Measurements from ENCODE around the gene GOLGA6L9. TPM values are rescaled to one million over a fixed set of nuclear protein-coding genes. Genes with fewer than 3 reads are reported as not detected.
"Not testable (repeated sequence)": the region's sequence is repeated elsewhere in the genome, so short reads cannot be mapped to it uniquely, and the experiment has no call there.

The GOLGA6L9 gene, protein sequence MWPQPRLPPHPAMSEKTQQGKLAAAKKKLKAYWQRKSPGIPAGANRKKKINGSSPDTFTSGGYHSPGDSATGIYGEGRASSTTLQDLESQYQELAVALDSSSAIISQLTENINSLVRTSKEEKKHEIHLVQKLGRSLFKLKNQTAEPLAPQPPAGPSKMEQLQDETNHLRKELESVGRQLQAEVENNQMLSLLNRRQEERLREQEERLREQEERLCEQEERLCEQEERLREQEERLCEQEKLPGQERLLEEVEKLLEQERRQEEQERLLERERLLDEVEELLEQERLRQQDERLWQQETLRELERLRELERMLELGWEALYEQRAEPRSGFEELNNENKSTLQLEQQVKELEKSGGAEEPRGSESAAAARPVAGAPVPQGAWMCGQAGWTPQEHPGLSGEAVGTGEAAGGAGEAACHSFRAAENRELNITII
- total RNA-seq, result 1.8 TPM
- long read RNA-seq, full-length matches to known transcripts, result 1 of 7 reads
- long read RNA-seq, partial matches to known transcripts, result 3 of 7 reads
- long read RNA-seq, other reads (novel, unspliced or antisense), result 3 of 7 reads

DNA sequence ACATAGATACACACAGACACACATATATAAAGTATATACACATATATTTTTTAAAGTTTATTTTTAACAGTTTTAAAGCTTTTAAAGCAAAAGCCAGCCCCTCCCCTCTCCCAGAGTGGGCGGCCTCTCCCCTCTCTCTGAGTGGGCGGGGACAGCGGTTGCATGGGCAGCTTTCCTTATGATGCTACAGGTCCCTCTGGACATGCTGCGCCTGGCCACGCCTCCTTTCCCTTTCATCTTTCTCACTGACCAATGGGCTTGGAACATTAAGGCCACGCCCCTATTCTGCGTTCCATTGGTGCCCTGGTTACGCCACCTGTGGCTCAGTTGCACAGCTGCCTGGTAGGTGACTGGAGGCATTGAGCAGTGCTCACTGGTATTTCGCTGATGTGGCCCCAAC lies at the start of gene GOLGA6L9:
Gene GOLGA6L9, plus strand, starts transcription at position 124 of the 400 bp plus-strand sequence. Its CDS starts 264 bp downstream, at position 388.
- DNase-seq (ENCODE audit: low spot score); intact Hi-C loops (cut with DNase I): not testable (repeated sequence)

DNA sequence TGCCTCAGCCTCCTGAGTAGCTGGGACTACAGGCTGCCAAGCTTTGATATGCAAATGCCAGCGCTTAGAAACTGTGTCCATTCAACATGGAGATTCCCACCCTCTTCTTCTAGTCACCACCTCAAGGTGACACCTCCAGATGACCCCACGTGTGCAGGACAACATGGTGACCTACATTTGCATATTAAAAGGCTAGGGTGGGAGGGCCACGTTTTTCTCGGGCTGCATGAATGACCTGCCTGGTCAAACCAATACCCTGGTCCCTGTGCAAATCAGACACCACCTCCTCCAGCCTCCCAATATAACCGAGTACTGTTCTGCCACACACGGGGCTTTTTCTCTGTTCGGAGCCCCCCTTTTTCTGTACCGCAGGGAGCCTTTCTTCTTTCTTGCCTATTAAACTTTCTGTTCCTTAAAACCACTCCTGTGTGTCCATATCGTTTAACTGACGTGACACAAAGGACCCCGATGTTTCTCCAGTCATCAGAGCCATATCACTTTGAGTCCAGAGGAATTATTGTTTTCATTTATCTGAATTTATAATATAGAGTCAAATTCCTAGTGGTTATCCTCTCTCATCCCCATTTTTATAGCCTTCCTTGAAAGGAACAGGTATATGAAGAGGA lies 48.2 kb upstream of the GOLGA6L9 start:
- DNase-seq (ENCODE audit: low spot score); intact Hi-C loops (cut with DNase I): not testable (repeated sequence)

DNA sequence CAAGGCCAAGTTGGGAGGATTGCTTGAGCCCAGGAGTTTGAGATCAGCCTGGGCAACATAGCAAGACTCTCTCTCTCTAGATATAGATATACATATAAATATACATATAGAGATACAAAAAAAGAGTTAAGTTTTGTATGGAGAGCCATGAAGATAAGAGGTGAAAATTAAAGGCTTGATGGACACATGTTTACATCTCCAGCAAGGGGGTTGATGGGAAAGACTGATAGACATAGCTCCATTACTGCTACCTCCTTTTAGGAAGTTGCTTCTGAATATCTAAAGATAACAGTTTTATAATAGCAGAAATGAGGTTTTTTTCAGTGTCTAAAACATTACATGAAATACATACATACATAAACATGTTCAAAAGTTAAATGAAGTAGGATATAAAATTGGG lies 42.4 kb upstream of the GOLGA6L9 start:
- DNase-seq (ENCODE audit: low spot score); intact Hi-C loops (cut with DNase I): not testable (repeated sequence)

DNA sequence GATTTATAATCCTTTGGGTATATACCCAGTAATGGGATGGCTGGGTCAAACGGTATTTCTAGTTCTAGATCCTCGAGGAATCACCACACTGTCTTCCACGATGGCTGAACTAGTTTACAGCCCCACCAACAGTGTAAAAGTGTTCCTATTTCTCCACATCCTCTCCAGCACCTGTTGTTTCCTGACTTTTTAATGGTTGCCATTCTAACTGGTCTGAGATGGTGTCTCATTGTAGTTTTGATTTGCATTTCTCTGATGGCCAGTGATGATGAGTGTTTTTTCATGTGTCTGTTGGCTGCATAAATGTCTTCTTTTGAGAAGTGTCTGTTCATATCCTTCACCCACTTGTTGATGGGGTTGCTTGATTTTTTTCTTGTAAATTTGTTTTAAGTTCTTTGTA lies 39.5 kb upstream of the GOLGA6L9 start:
- DNase-seq (ENCODE audit: low spot score); intact Hi-C loops (cut with DNase I): not testable (repeated sequence)

DNA sequence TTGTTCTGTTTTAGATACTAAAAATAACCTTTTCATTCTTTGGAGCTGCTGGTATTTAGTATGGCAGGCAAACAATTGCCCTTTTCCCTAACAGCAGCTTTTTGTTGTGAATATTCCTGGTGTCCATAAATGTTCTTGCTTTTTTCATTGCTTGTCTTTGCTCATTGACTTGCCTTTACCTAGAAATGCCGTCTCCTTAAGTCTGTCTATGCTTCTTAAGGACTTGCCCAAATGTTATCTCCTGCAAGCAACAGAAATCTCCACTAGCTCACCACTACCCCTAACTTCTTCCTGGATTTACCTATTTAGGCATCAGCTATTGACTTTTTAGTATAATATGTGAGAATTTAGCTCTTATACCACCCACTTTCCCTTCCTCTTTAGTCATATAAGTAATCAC lies 37.5 kb upstream of the GOLGA6L9 start:
- intact Hi-C loops (cut with DNase I); DNase-seq (ENCODE audit: low spot score): not testable (repeated sequence)

DNA sequence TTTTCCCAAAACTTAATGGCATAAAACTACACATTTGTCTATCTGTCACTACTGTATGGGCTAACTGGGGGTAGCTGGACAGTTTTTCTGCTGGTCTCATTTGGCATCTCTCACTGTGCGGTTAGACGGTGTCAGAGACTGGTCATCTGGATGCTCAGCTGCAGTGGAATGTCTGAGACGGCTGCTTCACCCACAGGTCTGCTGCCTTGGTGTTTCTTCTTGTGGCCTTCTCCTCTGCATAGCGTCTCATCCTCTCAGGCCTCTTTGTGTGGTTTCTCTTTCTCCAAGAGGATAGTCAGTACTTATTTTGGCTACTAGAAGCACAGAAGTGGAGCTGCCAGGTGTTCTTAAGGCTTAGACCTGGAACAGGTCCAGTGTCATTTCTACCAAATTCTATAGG lies 35.9 kb upstream of the GOLGA6L9 start:
- intact Hi-C loops (cut with DNase I), result no loop called here
- DNase-seq (ENCODE audit: low spot score), result no peak

DNA sequence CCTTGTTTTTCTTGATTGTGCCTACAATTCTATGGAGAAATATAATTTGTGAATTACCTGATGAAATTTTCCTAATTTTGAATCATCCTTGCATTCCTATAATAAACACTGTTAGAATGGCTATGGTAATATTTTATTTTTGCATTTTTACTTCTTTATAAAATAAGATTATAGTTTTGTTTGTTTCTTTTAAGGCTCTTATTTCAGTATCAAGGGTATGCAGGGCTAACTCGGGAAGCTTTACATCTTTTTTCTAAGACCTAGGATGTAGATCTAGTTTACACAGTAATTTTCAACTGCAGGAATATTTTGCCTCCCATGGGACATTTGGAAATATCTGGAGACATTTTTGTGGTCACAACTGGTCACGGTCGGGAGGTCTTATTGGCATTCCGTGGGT lies 33.8 kb upstream of the GOLGA6L9 start:
- intact Hi-C loops (cut with DNase I); DNase-seq (ENCODE audit: low spot score): not testable (repeated sequence)

DNA sequence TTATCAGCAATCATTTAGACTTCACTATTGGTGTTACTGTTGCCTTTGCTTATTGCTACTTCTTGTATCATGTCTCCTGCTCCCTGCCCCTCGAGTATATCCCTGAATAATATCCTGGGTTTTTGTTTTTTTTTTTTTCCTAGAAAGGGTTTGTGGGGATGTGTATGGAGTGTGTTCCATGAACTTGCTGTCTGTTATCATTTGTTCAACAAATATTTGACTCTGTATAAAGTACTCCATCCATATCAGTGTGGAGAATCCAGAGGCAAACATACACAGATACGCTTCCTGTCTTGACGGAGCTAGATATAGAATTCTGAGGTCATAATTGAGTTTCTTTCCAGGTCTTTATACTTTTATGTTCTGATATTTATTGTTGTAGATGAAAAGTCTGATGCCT lies 31.8 kb upstream of the GOLGA6L9 start:
- no peak for DNase-seq (ENCODE audit: low spot score)
- intact Hi-C loops (cut with DNase I), result no loop called here

DNA sequence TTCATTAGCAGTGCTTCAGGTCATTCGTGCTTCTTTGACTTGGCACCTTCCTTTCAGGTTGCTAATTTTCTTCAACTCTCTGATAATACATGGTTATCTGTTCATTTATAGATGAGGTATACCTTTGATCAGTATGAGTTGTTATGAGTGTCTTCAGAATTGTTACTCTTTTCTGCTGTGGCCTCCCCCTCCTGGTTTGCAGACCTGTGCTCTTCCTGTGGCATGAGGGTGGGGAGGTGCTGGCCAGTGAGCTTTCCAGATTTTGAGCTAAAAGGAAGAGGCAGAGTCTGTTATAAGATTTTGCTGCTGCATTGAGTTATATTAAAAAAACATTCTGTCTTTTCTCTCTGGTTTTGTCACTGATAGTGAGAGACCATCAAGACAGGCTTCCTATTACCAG lies 30.8 kb upstream of the GOLGA6L9 start:
- intact Hi-C loops (cut with DNase I), result no loop called here
- DNase-seq (ENCODE audit: low spot score), result no peak

DNA sequence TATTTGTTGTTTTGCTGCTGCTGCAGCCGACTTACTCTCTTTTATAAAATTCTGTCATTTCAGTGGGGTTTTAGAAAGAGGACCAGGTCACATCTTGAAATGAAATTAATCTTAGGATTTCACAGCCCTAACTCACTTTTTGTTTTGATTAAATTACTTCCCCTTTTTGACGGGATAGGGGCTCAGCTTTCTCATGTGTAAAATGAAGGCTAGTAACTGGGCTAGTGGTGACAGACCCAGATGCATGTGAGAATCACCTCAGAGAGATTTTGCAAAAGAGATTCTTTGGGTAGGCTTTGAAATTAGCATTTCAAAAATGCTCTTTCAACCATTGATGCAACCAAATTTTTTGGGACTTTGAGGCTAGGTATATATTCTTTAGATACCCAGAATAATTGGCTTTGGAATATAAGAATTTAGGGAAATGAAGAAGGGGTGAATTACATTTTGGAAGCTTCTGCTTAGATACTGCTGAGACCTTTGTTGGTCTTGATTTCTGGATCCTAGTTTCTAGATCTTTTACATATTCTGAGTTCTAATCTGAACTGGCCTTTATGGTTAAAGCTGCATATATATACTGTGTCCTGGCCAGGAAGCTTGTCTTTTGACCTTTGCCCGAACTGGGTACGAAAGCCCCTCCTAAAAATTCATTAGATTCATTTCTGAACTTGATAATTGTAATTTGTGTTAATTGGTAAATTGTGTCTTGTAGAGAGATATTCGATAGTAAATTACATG lies 30.1 kb upstream of the GOLGA6L9 start:
- DNase-seq (ENCODE audit: low spot score); intact Hi-C loops (cut with DNase I): not testable (repeated sequence)

DNA sequence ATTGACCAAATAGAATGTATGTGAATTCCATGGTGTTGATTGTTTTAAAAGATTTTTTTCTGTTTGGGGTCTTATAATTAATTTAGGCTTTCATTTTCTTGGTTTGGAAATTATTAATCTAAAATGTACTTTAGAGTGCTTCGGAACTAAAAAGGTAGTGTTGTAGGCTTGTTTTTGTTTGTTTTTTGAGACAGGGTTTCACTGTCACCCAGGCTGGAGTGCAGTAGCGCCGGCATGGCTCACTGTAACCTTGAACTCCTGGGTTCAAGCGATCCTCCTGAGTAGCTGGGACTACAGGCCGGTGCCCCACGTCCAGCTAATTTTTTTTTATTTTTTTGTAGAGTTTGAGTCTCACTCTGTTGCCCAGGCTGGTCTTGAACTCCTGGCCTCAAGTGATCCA lies 27.7 kb upstream of the GOLGA6L9 start:
- DNase-seq (ENCODE audit: low spot score), result not testable (repeated sequence)

DNA sequence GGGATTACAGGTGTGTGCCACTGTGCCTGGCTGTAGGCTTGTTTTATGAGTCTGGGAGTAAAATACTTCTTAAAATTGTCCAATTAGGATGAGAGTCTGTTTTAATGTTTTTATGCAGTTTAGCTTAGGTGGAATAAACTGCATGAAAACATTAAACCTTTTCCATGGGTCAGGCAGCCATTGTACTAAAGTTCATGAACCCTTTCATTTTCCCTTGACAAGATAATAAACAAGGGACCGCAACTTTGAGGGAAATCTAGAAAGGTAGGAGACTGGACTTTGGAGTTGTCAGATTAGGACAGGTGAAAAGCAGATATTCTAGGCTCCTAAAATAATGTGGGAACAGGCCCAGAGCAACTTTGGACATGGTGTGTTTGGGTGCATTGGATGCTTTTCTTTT lies 27.3 kb upstream of the GOLGA6L9 start:
- intact Hi-C loops (cut with DNase I); DNase-seq (ENCODE audit: low spot score): not testable (repeated sequence)

More for the DNA sequence above, 27.7 kb upstream of the GOLGA6L9 start:
- intact Hi-C loops (cut with DNase I), result not testable (repeated sequence)

DNA sequence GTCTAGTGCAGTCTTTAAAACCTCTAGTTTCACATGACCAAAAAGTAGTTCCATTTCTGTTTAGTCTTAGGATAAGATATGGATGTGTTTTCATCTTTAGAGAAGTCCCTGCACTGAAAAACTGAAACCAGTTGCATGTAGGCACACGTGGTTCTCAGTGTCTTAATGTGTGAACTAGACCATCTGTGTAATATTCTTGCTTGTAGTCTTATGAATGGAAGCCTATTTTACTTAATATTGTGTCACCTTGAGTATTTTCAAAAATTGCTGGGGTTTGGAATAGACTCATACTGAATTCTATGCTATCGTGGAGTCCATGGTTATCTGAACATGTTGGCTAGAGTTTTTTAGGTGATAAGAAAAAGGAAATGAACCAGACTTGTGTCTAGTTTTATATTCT lies 23.4 kb upstream of the GOLGA6L9 start:
- DNase-seq (ENCODE audit: low spot score); intact Hi-C loops (cut with DNase I): not testable (repeated sequence)

DNA sequence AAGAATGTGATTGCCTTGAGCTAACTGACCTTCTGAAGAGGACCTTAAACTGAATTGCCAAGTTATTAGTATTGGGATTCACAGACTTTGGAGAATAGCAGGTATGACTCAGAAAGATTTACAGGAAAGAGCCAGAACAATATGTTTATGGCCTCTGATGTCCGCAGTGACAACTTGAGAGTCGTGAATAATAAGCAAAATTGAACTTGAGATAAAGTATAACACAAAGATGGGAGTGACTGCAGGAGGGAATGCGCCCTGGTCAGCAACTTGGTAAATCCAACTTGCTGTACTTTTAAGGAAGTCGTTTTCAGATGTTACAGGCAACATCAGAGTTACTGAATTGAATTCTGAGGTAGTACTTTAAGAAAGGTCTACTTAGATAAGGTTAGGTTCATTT lies 19.3 kb upstream of the GOLGA6L9 start:
- DNase-seq (ENCODE audit: low spot score); intact Hi-C loops (cut with DNase I): not testable (repeated sequence)

DNA sequence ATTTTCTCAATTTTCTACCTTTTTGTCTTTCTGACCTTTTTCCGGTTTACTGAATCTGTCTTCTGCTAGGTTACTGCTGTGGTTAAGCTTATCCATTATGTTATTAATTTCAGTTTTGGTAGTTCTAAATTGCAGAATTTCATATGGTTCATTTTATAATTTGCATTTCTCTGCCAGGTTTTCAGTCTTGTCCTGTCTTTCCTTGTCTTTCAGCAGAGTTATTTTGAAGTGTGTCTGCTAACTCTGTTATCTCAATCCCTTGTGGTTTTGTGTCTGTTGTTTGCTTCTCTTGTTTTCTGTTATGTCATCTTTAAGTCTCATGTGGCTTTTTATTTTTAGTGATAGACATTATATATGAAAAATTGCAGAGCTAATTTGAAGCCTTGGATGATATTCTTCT lies 18.0 kb upstream of the GOLGA6L9 start:
- DNase-seq (ENCODE audit: low spot score); intact Hi-C loops (cut with DNase I): not testable (repeated sequence)

DNA sequence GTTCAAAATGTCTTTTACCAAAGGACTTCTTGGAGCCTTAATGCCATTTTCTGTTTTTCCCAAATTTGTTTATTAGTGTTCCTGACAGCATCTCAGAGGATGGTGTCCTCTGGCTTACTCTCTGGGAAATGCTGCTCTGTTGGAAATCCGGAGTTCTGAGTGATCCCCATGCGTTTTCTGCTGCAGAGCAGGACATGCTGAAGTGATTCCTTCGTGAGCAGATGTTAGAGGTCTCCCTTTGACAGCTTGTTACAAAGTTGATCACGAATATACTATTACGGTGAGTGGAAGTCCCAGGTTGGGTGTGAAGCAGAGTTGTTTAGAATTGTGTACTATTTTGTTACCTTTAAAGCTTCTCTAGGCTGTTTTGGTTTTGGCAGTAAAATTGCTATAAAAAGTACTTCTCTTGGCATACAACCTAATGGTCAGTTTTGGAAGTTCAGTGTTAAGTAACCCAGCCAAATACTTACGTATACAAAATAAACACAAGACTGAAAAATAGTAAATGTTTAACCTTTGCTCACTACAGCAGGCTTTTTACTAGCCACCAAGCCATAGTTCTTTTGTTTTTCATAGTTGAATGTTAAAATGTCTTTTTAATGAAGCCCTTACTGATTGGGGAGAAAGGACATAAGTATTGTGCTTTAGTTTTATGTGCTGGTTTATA lies 15.0 kb upstream of the GOLGA6L9 start:
- intact Hi-C loops (cut with DNase I); DNase-seq (ENCODE audit: low spot score): not testable (repeated sequence)

DNA sequence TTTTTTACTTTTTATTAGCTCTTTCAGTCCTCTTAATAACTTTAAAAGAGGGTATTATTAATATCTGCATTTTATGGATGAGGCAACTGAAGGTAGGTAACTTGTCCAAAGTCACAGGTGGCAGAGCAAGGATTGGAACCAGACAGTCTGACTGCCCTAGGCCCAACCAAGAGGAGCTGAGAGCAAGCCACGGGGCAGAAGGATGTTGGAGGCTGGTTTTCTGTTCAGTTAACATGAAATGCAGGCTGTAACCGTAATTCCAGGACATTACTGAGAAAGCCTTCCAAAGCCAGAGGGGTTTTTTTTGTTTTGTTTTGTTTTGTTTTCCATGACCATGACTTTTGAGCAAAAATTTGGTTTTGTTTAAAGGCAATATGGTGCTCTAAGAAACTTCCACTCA lies 9.1 kb upstream of the GOLGA6L9 start:
- intact Hi-C loops (cut with DNase I); DNase-seq (ENCODE audit: low spot score): not testable (repeated sequence)

DNA sequence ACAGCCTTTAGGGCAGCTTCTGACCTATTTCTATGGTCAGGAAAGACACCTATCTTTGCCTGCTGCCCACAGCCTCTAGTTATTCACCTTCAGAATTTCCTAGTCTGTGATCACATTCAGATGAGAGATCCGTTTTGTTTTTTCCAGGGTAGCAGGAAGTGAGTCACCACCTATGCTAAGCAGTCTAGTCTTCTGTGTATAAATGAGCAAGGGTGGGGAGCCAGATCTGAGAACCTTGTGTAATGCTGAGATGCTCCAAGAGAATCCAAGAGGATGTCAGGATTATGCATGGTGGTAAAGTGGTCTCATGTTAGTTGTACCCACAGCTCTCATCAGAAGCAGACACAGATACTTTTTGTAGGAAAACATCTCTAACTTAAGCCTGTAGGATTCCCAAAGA lies 8.7 kb upstream of the GOLGA6L9 start:
- intact Hi-C loops (cut with DNase I); DNase-seq (ENCODE audit: low spot score): not testable (repeated sequence)

DNA sequence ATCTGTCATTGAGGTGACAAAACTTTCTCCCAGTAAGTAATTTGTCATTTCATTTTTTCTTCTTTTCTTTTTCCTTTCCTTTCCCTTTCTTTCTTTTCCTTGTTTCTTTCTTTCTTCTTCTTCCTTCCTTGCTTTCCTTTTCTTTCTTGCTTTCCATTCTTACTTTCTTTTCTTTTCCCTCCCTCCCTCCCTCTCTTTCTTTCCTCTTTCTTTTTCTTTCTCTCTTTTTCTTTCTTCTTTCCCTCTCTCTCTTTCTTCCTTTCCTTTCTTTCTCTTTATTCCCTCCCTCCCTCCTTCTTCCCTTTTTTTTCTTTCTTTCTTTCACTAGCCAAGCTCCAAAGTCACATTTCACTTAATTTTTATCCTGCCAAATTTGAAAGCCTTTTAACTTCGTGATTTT lies 2.5 kb upstream of the GOLGA6L9 start:
- DNase-seq (ENCODE audit: low spot score); intact Hi-C loops (cut with DNase I): not testable (repeated sequence)

All from cardiac septum (tissue), 1 donor.